HG02938 (cell line): ENCODE results near the gene COG3.

ENCODE experiments used
- ATAC-seq: cut with Tn5 transposase; IDR thresholded peaks from one replicate; pipeline ENCODE4 v1.9.1; 2021; ENCODE audit warnings: mild to moderate bottlenecking, moderate library complexity; ENCODE audit not compliant: unreplicated experiment

COG3 gene

DNA sequence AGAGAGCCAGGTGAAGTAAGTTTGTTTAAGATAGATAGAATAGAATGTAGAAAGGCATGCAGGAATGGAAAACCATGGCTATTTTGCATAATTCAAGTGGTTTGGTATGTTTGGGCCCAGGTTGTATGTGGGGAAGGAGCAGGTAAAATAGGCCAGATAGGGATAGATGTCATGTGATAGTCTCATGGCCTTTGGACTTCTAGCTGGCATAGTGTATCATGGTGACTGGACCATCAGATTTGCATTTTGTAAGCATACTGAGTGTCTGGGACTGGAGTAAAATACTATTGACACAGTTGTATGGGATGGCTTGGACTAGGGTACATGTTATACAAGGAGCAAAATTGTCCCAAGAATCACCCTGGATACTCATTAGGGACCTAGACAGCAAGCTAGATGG lies 38.9 kb downstream of the COG3 start:
- ATAC-seq = no peak

DNA sequence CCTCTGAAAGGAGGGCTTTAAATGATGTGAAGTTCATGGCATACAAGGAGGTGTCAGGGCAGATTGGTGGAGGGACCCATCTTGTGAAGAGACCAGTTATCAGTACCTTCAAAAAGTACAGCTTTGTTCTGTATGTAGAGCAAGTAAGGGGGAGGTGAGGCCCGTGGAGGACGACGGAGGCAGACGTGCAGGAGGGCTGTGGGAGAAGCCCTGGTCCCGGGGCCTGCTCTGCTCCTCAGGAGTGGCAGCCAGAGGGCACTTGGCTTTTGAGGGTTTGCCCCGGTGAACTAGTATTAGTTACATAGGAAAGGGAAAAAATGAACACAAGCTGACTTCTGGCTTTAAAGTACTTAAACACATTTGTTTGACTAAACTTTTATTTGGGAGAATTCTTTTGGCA lies 42.1 kb downstream of the COG3 start:
- ATAC-seq = no peak

DNA sequence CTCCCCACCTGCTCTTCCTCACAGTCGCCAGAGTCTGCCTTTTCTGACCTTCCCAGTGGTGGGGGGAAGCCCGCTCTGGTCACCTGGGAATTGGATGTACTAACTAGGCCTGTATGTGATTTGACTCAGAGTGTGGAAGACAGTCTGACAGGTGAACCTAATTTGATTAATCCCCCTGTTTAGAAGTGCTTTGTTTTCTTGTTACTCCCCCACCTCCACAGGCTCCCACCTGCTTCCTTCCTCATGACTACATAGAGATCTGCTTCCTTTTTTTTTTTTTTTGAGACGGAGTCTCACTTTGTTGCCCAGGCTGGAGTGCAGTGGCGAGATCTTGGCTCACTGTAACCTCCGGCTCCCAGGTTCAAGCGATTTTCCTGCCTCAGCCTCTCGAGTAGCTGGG lies 44.0 kb downstream of the COG3 start:
- no peak for ATAC-seq

DNA sequence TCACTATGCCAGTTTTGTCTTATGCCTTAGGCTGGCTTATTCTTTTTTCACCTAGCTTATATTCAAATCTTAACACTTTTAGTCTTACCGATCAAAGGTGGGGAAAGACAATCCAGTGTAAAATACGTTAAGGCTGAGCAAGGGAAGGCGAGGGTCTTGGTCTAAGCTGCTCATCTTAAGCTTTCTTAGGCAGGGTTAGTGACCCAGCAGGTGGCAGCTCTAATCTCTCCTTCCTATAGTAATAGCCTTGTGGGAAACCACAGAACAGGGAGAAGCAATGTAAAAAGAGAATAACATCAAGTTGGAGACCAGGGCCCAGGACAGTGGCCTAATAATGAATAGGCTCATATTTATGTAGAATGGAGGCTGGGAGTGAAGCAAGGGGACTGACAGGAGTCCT lies 45.9 kb downstream of the COG3 start:
- ATAC-seq = no peak

DNA sequence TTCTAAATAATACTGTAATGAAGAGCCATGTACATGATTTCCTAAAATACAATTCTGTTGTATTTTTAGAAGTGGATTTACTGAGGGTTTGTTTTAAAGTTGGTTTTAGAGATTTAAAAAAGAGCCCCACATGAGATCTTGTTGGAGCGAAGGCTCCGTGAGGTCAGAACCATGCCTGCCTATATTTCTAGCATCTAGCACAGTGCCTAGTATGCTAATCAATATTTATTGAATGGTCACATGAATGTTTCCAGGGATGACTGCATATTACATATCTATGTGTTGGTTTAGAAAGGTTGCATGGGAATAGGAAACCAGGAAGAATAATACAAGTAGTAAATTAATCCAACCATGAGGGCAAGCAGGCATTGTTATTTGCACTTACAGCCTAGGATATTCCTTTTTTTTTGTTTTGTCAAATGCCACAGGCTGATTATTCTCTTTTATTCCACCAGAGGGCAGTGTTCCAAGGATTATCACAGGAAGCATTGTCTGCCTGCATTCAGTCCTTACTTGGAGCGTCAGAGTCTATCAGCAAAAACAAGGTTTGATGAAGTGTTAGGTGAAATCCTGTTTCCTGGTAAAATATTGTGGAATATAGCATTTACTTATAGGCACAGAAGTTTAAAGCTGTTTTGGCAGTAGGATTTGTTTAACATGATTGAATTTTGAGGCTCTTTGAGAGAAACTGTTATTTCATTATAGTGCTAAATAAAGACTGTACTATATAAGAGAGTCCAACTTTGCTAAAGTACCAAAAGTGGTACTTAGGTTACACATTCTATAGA lies 46.8 kb downstream of the COG3 start:
- ATAC-seq = no peak

DNA sequence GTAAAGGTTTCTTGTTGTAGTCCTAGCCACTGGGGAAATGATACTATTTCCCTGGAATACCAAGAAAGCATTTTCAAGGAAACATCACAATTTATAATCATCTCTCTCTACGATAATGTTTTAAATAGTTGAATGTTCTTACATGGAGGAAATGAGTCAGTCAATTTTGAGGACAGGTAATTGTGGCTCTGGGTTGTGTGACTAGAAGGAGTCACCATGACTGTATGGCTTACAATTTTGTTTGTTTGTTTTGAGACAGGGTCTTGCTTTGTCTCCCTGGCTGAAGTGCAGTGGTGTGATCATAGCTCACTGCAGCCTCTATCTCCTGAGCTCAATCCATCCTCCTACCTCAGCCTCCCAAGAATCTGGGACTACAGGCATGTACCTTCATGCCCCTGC lies 47.4 kb downstream of the COG3 start:
- ATAC-seq = no peak

DNA sequence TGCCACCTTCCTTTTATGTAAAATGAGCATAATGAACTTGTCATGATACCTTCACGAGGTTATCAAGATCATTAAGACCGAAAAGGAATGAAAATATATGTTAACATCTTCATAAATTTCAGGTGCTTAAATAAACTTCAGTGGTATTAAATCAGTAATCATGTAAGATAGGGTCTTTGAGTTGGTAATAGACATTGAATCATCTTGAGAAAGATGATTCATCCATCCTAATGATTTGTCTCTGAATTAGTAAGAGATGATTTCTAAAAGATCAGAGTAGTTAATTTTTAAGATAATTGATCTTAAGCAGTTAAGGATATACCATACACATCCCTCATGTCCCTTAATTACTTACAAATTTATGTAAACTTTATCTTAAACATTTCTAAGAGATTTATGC lies 52.0 kb downstream of the COG3 start:
- no peak for ATAC-seq

DNA sequence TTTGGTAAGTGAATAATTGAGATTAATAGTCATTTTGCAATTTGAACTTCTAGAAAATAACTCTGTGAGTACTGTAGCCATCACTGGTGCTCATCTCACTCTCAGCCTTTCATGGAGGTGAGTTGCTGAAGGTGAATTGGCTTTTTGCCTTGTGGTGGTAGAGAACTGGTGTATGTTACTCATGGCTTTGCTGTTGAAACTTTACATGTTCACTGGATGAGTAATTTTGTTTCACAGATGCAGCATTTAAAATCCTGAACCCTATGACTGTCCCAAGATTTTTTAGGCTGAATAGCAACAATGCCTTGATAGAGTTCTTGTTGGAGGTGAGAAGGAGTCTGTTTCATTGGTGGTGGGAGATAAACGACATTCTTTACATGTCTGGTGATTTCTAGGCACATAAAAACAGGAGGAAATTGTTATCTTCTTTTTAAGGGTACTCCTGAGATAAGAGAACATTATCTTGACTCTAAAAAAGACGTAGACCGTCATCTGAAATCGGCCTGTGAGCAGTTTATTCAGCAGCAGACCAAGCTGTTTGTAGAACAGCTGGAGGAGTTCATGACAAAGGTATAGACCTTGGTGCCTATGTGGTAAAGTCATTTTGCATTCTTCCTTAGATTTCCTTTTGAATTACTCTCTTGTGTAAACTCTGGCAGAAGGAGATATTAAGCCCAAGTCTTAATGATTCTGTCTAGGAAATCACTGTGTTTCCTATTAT lies 53.9 kb downstream of the COG3 start:
- no peak for ATAC-seq

DNA sequence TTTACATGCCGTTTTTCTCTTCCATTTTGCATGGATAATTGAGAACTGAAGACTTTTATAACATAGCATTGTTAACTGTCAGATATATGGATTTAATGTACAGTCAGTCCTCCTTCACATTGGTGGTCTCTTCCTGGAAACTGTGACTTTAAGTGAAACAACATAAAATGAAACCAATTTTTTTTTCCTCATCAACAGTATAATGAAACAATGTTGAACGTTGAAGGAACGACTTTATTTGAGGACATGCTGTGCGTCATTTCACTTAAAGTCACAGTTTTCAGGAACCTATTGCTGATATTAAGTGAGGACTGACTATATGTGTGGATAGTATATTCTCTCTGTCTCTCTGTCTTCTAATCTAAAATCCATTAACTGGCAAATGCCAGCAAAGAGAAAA lies 54.8 kb downstream of the COG3 start:
- no peak for ATAC-seq

DNA sequence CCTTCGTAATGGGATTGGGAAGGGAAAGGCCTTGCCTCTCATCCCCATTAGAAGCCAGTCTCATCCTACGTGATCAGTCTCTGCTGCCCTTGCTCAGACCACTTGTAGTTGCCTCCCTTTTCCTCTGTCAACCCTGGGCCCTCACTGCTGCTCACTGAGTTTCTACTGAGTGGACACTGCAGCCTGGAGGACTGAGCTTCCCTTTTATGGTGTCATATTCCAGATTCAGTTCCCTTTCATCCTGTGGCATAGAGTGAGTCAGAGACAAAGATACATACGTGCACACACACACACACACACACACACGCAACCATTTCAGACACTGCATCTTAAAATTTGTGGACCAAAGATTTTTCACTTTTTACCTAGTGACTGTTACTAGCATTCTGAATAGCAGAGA lies 56.6 kb downstream of the COG3 start:
- no peak for ATAC-seq

DNA sequence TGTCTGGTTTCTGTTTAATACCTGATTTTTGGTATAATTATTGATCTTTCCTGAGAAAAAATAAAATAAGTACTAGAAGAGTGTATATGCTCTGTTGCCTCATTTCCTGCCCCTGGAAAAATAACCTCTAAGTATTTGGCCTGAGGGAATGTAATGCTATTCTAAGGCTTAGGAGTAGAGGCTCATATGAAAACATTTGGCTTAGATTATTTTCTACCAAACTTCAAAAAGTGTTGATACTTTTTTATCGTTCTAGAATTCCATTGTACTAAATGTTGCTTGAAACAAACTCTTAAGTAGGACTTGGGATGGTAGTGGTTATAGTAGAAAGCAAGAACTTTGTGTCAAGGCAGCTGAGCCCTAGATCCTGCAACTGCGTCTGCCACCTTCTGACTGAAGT lies 57.8 kb downstream of the COG3 start:
- ATAC-seq = no peak

DNA sequence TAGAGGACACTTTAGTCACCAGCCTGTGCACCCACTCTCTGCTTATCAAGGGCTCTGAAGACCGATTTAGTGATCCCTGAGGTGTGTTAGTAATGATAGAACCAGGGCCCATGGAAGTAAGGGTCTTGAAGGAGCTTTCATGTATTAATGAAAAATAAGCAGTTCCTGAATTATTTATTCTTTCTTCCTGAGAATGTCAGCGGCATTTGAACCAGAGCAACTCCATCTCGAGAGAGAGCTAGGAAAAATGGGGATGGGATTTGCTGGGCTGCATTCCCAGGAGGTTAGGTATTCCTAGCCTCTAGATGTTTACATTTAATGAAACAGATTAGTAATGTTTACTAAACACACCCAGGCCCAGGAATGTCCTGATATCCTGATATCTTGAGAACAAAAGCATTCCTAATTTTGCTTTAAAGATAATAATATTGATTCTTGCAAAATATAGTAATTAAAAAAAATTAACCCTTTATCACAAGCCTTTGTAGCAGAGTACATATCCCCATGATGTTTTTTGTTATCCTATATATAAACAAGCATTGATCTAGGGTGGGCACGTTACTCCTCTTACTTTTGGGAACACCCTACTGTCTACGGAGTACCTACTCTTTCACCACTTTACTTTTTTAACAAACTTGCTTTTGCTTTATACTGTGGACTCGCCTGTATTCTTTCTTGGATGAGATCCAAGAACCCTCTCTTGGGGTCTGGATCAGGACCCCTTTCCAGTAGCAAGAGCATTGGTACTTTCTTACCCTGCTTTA lies 63.1 kb downstream of the COG3 start:
- ATAC-seq = no peak

DNA sequence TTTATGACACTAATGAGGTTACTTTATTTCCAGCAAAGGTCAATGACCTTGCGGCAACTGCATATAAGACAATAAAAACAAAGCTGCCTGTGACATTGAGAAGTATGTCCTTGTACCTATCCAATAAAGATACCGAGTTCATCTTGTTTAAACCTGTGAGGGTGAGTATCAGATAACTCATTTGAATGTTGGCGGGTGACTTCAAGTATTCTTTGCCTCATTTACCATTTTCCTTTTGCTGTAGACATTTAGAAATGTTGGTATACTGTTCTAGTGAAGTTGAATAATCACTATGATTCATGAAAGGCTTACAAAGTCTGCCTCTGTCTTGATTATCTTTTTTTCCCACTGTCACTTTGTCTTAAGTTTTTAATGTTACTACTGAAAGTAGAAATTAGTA lies 65.0 kb downstream of the COG3 start:
- no peak for ATAC-seq

DNA sequence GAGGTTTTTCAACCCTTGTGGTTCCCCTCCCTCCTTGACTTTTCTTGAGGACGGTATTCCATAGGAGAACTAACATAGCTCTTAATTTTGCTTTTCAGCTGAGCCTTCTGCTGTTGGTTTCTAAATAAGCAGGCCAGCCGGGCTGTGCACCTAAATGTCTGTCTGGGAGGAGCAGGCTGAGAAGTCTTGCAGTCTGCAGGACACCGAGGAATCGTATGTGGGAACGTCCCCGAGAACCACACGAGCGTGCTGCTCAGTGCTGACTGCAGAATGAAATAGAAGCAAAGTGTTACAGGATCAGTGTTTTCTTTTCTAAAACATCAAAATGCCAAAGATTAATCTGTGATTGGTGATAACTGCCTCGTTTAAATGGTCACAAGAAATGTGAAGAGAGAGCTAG lies 69.9 kb downstream of the COG3 start:
- ATAC-seq = no peak

DNA sequence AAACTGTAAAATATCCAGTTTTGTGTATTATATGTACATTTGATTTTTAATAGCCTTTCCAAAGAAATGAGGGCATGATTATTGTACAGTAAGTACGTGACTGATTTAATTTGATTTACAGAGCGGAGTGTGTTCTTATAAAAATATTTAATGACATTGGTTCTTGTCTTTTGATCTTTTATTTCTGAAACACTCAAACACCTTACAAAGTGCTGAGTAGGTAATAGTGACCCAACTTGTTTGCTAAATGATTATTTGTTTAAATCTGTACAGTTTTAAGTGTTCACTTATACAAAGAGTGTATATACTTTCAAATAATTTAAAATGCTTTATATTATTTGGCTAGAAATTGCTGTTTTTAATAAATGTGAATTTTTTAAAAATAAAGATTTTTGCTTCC lies 71.5 kb downstream of the COG3 start:
- no peak for ATAC-seq

DNA sequence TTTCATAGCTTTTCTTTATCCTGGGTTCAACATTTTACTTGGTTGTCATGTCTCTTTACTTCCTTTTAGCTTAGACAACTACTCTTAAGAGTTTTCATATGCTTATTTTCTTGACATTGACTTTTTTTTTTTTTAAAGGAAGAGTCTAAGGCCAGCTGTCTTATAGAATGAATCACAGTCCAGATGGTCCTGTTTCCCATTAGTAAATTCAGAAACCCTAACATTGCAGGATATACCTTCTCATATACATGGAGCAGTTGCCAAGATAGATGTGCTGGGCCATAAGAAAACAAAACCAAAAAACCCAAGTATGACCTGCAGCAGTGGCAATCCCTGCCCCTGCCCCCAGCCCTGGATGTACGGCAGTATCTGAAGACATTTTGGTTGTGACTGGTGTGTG lies 72.8 kb downstream of the COG3 start:
- ATAC-seq = no peak

DNA sequence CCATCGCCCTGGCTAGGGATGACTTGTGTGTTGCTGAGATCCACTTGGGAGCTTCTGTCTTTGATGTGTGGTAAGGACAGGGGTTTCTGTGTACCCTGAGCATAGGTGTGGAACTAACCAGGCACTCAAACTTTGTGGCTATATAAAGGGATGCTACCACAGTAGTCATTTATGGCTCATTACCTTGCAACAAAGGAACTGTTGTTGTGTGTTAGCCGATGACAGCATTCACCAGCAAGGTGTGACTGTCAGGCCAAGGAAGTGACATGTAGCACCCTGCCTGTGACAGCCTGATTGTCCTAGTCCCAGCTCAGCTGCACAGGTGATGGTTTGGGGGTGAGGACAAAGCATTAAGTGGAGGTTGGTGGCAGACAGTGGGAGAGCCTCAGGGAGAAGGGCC lies 73.6 kb downstream of the COG3 start:
- ATAC-seq = no peak

DNA sequence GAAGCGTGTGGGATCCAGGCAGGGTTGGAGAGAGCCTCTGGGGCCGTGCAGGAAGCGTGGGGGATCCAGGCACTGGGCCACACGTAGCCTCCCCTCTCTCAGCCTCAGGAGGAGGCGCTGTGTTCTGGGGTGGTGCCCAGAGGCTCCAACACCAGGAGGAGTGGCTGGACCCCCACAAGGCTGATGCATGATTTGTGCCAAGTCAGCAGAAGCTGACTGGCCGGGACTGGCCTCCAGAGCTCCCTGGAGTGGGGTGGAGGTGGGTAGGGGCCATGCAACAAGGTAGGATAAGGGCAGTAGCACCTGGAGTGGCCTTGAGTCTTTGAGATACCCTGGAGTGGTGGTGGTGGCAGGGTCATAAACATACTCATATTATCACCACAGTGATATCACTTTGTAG lies 75.5 kb downstream of the COG3 start:
- ATAC-seq = no peak

DNA sequence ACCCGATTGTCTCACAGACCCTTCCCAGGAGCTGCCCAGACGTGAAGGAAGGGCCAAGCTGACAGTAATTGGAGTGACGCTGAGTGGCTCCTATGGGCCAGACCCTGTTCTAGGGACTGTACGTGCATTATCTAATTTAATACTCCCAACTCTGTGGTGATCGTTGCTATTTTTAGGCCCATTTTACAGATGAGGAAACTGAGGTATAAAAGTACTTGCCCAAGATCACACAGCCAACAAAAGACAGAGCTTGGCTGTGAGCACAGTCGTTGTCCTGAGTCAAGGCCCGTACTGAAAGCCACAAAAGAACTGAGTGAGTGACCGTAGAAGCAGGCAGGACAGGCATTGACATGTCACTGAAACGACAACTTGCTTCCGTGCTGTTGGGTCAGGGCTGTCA lies 76.1 kb downstream of the COG3 start:
- ATAC-seq = no peak

DNA sequence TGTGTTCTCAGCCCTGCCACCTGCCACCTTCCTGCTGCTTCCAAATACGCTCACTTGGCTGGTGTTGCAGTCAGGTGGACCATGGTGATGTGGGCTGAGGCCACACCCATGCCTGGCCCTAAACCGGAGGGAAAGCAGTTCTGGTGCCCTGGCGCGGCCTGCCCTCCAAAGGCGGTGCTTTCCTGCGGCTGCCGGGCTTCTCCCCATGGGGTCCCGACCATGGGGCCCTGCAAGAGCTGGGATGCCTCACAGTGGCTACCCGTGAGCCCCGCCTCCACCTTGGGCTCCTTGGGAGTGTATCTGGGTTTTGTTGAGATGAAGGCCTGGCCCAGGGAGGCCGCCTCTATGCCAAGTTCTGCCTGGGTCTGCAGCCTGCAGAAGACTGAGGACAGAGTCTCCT lies 77.1 kb downstream of the COG3 start:
- ATAC-seq = no peak

DNA sequence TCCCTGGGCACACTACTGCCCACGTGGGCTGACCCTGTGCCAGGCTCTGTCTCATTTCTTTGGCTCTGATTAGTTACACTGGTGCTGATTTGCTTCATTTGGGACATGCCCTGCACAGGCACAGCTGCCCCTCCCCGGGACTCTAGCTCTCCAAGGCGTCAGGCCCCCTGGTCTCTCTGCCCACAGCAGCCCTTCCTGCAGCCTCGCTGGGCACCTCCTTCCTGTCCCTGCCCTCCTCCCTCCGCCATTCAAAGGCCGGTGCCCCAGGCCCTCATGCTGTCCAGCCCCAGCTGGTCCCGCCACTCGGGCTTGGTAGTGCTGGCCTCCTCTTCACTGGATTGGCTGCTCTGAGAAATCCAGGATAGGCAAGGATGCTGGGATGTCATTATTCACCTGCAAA lies 77.7 kb downstream of the COG3 start:
- ATAC-seq = no peak

DNA sequence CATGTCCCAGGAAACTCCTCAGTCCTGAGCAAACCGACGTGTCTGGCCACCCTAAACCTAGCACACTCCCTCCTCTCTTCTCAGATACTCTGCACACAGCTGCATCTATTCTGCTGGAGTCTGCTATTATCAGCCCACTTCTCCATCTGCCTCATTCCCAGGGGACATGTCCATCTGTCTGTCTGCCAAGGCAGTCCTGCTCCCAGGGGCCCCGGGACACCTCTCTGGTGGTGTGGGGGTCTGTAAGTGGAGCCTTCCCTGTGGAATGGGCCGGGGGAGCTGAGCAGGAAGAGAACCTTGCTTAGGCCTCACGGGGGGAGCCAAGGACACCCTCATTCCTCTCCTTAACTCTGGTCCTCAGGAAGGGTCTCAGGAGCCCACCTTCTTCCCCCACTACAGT lies 78.1 kb downstream of the COG3 start:
- no peak for ATAC-seq
